ENCODE data around the gene UNC93B1. TPM values are rescaled to one million over a fixed set of nuclear protein-coding genes. Genes with fewer than 3 reads are reported as not detected.

The UNC93B1 gene, protein sequence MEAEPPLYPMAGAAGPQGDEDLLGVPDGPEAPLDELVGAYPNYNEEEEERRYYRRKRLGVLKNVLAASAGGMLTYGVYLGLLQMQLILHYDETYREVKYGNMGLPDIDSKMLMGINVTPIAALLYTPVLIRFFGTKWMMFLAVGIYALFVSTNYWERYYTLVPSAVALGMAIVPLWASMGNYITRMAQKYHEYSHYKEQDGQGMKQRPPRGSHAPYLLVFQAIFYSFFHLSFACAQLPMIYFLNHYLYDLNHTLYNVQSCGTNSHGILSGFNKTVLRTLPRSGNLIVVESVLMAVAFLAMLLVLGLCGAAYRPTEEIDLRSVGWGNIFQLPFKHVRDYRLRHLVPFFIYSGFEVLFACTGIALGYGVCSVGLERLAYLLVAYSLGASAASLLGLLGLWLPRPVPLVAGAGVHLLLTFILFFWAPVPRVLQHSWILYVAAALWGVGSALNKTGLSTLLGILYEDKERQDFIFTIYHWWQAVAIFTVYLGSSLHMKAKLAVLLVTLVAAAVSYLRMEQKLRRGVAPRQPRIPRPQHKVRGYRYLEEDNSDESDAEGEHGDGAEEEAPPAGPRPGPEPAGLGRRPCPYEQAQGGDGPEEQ
- not detected in 2 replicates for polyA plus RNA-seq

DNA sequence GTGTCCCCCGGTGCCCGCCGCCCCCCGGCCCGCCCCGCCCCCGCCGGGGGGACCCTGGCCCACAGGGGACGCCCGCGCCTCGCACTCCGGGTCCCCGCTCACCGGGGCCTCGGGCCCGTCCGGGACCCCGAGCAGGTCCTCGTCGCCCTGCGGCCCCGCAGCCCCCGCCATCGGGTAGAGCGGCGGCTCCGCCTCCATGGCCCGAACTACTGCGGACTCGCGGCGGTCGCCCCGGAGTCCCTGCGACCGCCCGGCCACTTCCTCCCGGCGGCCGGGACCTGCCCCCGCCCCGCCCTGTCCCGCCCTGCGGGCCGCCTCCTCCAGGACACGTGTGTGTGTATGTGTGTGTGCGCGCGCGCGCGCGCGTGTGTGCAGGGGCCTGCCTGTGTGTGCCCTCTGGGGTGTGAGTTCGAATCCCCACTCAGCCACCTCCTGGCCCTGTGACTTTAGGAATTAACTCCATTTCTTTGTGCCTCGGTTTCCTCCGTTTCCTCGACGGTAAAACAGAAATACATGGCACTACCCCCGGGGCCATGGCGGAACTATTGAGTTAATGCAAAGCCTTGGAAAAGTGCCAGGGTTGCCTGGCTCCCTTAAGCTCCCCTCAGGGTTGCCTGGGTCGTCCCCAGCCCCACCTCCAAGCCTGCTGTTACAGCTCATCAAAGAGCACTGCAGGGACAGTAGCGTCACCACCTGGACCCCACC lies at the start of gene UNC93B1:
UNC93B1 (minus strand) TSS at position 252 of the 705 bp plus-strand sequence; CDS start at position 198, 54 bp downstream.

DNA sequence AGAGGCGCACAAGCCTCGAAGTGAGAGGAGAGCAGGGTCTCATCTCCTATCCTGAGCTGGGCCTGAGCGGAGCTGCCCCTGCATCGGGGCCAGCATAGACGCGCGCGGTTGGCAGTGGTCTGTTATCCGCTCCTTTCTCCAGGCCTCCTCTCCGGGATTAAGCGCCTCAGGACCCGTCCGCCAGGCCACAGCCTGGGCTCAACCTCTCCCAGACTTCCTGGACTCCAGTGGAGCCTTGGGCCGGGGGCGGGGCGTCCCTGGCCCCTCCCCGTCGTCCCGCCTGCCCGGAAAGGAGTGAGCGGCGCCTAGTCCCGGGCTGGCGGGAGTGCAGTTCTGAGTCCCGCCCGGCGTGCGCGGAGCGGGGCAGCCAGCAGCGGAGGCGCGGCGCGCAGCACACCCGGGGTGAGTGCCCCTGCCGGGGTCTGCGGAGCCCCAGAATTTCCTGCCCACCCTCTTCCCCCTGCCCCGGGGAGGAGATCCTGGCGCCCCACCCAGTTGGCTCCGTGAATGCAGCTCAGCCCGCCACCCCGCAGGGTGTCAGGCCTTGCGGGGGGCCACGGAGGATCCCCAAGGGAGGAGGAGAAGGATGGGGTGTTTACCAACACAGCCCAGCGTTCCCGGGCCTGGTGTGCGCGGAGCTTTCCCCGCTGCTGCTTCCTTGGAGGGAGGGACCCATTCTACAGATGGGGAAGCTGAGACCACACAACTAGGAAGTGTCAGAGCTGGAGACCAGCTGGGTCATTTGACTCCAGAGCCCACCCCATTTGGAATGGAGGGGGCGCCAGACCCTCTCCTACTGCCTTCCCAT lies 35.0 kb upstream of the UNC93B1 start, which contains the start of gene TCIRG1:
TCIRG1 (plus strand) TSS at position 308 of the 808 bp plus-strand sequence. CDS start 2,247 bp downstream, outside the sequence.

DNA sequence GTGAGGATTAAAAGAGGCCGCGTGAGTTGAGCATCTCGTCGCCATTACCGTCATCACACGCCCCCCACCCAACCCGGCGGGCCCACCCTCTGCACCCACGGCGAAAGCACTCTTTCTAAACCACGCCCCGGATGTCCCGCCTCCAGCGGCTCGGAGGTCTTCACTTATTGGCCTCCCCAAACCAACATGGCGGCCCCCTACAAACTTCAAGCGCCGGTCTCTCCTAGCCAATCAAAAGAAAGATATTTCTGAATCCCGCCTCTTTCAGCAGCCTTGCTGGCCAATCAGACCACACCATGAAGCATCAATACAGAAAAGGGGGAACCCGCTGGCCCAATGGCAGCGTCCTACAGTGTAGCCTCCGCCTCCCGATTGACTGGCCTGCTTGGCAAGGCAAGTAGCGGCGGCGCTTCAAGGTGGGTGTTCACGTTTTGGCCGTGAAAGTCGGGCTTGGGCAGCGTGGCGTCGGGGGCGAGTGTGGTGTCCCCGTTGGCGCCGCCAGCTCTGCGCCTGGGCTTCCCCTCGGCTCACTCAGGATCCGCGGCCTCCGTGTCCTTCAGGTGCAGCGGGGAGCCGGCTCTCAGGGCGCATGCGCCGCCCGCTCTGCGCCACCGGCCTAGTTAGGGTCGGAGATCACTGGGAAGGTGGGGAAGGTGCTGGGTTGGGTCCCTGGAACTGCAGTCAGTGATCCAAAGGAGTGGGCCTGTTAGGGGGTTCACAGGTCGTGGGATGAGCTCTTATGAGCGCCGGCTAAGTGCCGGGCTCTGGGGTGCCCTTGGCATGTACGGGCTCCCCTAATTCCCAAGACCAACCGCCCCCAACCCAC lies 26.6 kb upstream of the UNC93B1 start, which contains the start of gene NDUFS8:
NDUFS8 (plus strand) TSS at position 364 of the 826 bp plus-strand sequence. CDS start 1,471 bp downstream, outside the sequence.

GRCh38 chr11:68010090-68011041 lies 6.5 kb upstream of the UNC93B1 start, which contains the start of gene ALDH3B1:
TSS of gene ALDH3B1 (plus strand) at chr11:68010327. CDS start at chr11:68015298, 4,971 bp downstream.

Other genes starting within 250 kb of the UNC93B1 start
- gene ALDH3B1, start 6.2 kb upstream of the UNC93B1 start, polyA plus RNA-seq: 0.11 TPM in 1 of 2 replicates, not detected in the other
- gene NDUFS8, start 26.6 kb upstream of the UNC93B1 start, polyA plus RNA-seq: 119 and 157 TPM in 2 replicates
- 0.22 and 0.82 TPM in 2 replicates for gene TCIRG1, start 34.9 kb upstream of the UNC93B1 start, polyA plus RNA-seq
- 12.0 and 18.5 TPM in 2 replicates for gene CHKA, start 117.3 kb upstream of the UNC93B1 start, polyA plus RNA-seq
- 17.5 and 18.8 TPM in 2 replicates for gene KMT5B, start 209.2 kb upstream of the UNC93B1 start, polyA plus RNA-seq